Right lobe of liver (tissue), 6 donors: ENCODE data around the gene MTHFS. TPM values are rescaled to one million over a fixed set of nuclear protein-coding genes. Genes with fewer than 3 reads are reported as not detected.

Experiments used
- ATAC-seq, 4 donors: fragments of 200-7000 bp; cut with Tn5 transposase; one replicate each; pipeline ENCODE4 v1.9.1; 2020; ENCODE audit warnings: mild to moderate bottlenecking in 4 of 4, moderate library complexity in 4 of 4
- DNase-seq, 3 donors: peaks; one replicate each; pipeline ENCODE4 v3.0.0-alpha.2; 2020
- H3K27ac ChIP-seq, 3 donors: fragments of 200-600 bp; one replicate each; pipeline ENCODE4 v1.8.0; 2022
- H3K27me3 ChIP-seq, 2 donors: fragments of 200-600 bp; one replicate each; pipeline ENCODE4 v1.8.0; 2022
- H3K36me3 ChIP-seq, 4 donors: fragments of 200-600 bp; sonication (generic) in 1 of 4; one replicate each; pipeline versions ENCODE4 v1.5.1 to v1.8.0; 2017 to 2022; ENCODE audit warnings: control low read depth in 1 of 4
- H3K4me1 ChIP-seq, 4 donors: fragments of 200-600 bp; sonication (generic) in 1 of 4; one replicate each; pipeline versions ENCODE4 v1.5.1 to v1.8.0; 2017 to 2022; ENCODE audit warnings: control low read depth in 1 of 4
- H3K4me3 ChIP-seq, 3 donors: fragments of 200-600 bp; one replicate each; pipeline ENCODE4 v1.8.0; 2022
- H3K9me3 ChIP-seq, 4 donors: fragments of 200-600 bp; sonication (generic) in 1 of 4; one replicate each; pipeline versions ENCODE4 v1.5.1 to v1.8.0; 2017 to 2022; ENCODE audit warnings: control low read depth in 1 of 4
- POLR2A ChIP-seq: fragments of 450-650 bp; IDR thresholded peaks from one replicate; pipeline ENCODE4 v1.6.1; 2017; ENCODE audit warnings: antibody characterized with exemption, mild to moderate bottlenecking
- WGBS: methylation state at CpG from one replicate; pipeline ENCODE4 v1.1.6; 2018; ENCODE audit warnings: low coverage, low lambda C conversion rate; ENCODE audit not compliant: insufficient coverage; ENCODE audit errors: missing lambda C conversion rate; 5-methylcytosine and 5-hydroxymethylcytosine counted together
- intact Hi-C, 2 donors: fragments of 100-400 bp; cut with DNase I; formaldehyde crosslinking; loops; one replicate each; pipeline versions ENCODE4 v1.11.2 to v1.14.1; 2022
- total RNA-seq, 6 experiments: library from RNA; depleted of rRNA in 2 of 6; stranded (reverse); fragments of >200 nt in 2 of 6; fragmentation: NEBNext Ultra II Directional in 3 of 6; extraction: Animal tissue kit (Norgen Biotek cat#: 25700) in 3 of 6; gene quantifications; one replicate each; pipeline versions ENCODE4 v1.1.0 to v1.2.4, GENCODE V29; 2016 to 2023
- TF ChIP-seq, protein P1 (sequence below), 4 donors: fragments of 200-600 bp in 3 of 4; fragments of 450-650 bp in 1 of 4; IDR thresholded peaks; one replicate each; pipeline versions ENCODE4 v1.5.1 to v1.8.0; 2016 to 2022; ENCODE audit warnings: antibody characterized with exemption in 4 of 4, mild to moderate bottlenecking in 2 of 4
- donor health status: DM: no; HTN: yes; CAD: no.
- donor health status: DM: no; HTN: no; CAD: no.
- donor health status: DM: no; HTN: no; CAD: no.
- donor health status: DM: no; HTN: yes; CAD: no.
- donor health status: DM: no; HTN: yes; CAD: no.

MTHFS gene
- total RNA-seq, 6 experiments from 2014 or later, result 82.7 to 186 (median 158) TPM

DNA sequence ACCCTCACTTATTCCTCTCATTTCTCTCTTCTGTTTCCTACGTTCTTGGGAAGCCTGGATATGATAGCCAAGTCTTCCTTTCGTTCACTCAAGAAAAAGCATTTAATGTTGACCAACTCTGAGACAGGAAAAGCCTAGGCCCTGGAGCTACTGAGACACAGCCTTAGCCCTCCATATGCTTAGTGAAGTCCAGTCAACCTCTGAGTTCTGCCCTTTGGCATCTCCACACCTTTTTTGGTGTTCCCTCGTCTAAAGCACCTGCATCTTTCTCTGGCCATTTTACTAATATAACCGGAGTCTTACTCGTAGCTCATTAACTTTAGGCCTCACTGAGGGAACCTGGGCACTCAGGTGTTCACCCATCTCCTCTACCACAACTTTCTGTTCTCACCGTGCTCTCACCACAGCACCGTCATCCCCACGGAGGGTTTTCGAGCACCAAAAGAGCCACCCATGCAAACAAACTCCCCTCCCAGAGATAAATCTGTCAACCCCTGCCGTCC, 632 bp downstream of the MTHFS start:
- intact Hi-C loops, result no loop called here
- no peaks in the 10 kb centered on the region for H3K9me3 ChIP-seq
- TF ChIP-seq, protein P1, sequence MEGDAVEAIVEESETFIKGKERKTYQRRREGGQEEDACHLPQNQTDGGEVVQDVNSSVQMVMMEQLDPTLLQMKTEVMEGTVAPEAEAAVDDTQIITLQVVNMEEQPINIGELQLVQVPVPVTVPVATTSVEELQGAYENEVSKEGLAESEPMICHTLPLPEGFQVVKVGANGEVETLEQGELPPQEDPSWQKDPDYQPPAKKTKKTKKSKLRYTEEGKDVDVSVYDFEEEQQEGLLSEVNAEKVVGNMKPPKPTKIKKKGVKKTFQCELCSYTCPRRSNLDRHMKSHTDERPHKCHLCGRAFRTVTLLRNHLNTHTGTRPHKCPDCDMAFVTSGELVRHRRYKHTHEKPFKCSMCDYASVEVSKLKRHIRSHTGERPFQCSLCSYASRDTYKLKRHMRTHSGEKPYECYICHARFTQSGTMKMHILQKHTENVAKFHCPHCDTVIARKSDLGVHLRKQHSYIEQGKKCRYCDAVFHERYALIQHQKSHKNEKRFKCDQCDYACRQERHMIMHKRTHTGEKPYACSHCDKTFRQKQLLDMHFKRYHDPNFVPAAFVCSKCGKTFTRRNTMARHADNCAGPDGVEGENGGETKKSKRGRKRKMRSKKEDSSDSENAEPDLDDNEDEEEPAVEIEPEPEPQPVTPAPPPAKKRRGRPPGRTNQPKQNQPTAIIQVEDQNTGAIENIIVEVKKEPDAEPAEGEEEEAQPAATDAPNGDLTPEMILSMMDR (IDR thresholded peaks at IDR 0.05), result no peak
- TF ChIP-seq POLR2A, result no peak
- H3K4me1 ChIP-seq, result peaks cover 0 to 55% (median 13%) of the 10 kb centered on the region in 4 donors
- no peaks in the 10 kb centered on the region for H3K27me3 ChIP-seq
- WGBS, result 5% methylated on average over 10 of the region's 10 CpGs
- H3K4me3 ChIP-seq, result peak overlapping the region; percentile 78 to 87 (median 83)
- H3K36me3 ChIP-seq, result no peaks in the 10 kb centered on the region
- DNase-seq (no peak), ATAC-seq (peak; percentile 6 to 10 (median 8))
- peak overlapping the region; percentile 97 to 100 (median 99) for H3K27ac ChIP-seq

GRCh38 chr15:79887054-79887930, 9.5 kb downstream of the MTHFS start:
- intact Hi-C loops, result no loop called here
- H3K4me1 ChIP-seq, result peaks cover 0 to 94% (median 31%) of the 10 kb centered on the region in 4 donors
- DNase-seq, result no peak
- H3K36me3 ChIP-seq, result peaks cover 0 to 15% (median 3%) of the 10 kb centered on the region in 4 donors
- ATAC-seq, result peak in 1 of 4 donors; percentile 10
- no peaks in the 10 kb centered on the region for H3K9me3 ChIP-seq
- no peak overlapping the region for H3K4me3 ChIP-seq
- H3K27me3 ChIP-seq, result no peaks in the 10 kb centered on the region
- peak overlapping the region; percentile 76 to 100 (median 99) for H3K27ac ChIP-seq
- WGBS, result 36% methylated on average over 10 of the region's 10 CpGs
- TF ChIP-seq, protein P1 (IDR thresholded peaks at IDR 0.05), result no peak
- TF ChIP-seq POLR2A, result no peak

DNA sequence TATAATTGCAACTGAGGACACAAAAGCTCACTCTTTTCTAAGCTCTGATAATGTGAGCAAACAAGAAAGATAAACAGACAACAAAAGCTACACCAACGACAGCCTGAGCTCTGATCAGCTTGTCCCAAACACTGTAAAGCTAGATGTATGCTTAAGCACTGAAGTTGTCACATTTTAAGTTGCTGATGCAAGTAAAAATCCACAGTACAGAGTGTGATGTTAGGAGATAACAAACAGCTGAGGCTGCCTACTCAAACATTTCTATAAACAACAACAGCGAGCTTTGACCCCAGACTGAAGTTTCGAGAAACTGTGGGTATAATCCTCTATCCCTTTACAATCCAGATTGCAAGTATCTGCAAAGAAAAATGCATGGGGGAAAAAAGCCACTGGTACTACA, 10.7 kb downstream of the MTHFS start:
- Histone ChIP-seq H3K4me1 (peaks cover 0 to 96% (median 30%) of the 10 kb centered on the region in 4 donors), H3K9me3 (no peaks in the 10 kb centered on the region), H3K36me3 (peaks cover 0 to 23% (median 3%) of the 10 kb centered on the region in 4 donors), H3K27me3 (no peaks in the 10 kb centered on the region), H3K4me3 (no peak overlapping the region), H3K27ac (peak overlapping the region; percentile 76 to 100 (median 99))
- no peak for TF ChIP-seq POLR2A
- TF ChIP-seq, protein P1 (IDR thresholded peaks at IDR 0.05), result no peak
- 13% methylated on average over 3 of the region's 3 CpGs for WGBS
- intact Hi-C loops, result no loop called here
- DNase-seq, result peak in 1 of 3 donors; percentile 73
- peak; percentile 67 to 91 (median 82) for ATAC-seq

DNA sequence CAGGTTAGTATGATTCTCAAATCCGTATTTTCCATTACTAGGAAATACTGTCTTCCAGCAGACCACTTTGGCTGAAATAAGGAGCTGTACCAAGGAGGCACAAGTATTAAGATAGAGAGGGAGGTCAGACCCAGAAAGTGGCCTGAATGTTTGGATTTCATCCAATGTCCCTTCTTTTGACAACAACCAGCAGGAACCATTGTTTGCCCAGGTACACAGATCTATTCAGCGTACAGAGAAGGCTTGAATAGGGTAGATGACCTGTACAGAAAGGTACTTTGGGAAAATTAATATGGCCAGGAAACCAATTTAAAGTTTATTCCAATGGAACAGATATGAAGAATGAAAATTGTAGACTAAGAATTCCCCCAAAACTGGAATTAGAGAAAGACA, 12.6 kb downstream of the MTHFS start:
- TF ChIP-seq POLR2A, result no peak
- TF ChIP-seq, protein P1 (IDR thresholded peaks at IDR 0.05), result no peak
- Histone ChIP-seq H3K4me3 (no peak overlapping the region), H3K4me1 (peaks cover 0 to 79% (median 25%) of the 10 kb centered on the region in 4 donors), H3K9me3 (no peaks in the 10 kb centered on the region), H3K27ac (peak overlapping the region in 2 of 3 donors; percentile 99 to 100), H3K36me3 (peaks cover 0 to 34% (median 5%) of the 10 kb centered on the region in 4 donors), H3K27me3 (no peaks in the 10 kb centered on the region)
- WGBS, result 38% methylated on average over 2 of the region's 2 CpGs
- intact Hi-C loops, result no loop called here
- peak; percentile 17 to 58 (median 50) for ATAC-seq
- DNase-seq, result no peak
